UCSD-AML1 (cell line): ENCODE data around the gene GNL3L.
"Not testable (repeated sequence)": the region's sequence is repeated elsewhere in the genome, so short reads cannot be mapped to it uniquely, and the experiment has no call there.

Source experiments
- DNase-seq: peaks from one replicate; lab custom pipeline; 2025; ENCODE audit not compliant: unreplicated experiment; lab: John Stamatoyannopoulos, UW

Gene GNL3L

GRCh38 chrX:54560411-54560810, 30.4 kb downstream of the GNL3L start:
- DNase-seq: no peak

GRCh38 chrX:54561622-54562021, 31.6 kb downstream of the GNL3L start:
- DNase-seq: no peak

GRCh38 chrX:54564936-54565335, 34.9 kb downstream of the GNL3L start:
- no peak for DNase-seq

GRCh38 chrX:54570332-54570731, 40.3 kb downstream of the GNL3L start:
- DNase-seq: no peak

GRCh38 chrX:54572641-54573040, 42.6 kb downstream of the GNL3L start:
- not testable (repeated sequence) for DNase-seq

- DNase-seq: no peak
Observed at GRCh38 chrX:54597728-54598127, 67.7 kb downstream of the GNL3L start.

- DNase-seq: no peak
Observed at GRCh38 chrX:54602563-54602962, 72.5 kb downstream of the GNL3L start.
